Sigmoid colon (tissue), 4 donors: ENCODE results near the gene ADGRF3.

Experiments used
- EP300 ChIP-seq, 4 donors: sonication (generic); formaldehyde crosslinking; IDR thresholded peaks; one replicate each; pipeline ENCODE4 v1.6.1; 2017; ENCODE audit warnings: antibody characterized with exemption in 4 of 4
- POLR2A ChIP-seq, 2 donors: fragments of 450-650 bp; IDR thresholded peaks; one replicate each; pipeline ENCODE4 v1.6.1; 2016; ENCODE audit warnings: antibody characterized with exemption in 2 of 2, mild to moderate bottlenecking in 2 of 2, moderate library complexity in 2 of 2

- no peak for TF ChIP-seq EP300 (IDR thresholded peaks at IDR 0.05)
- TF ChIP-seq POLR2A (IDR thresholded peaks at IDR 0.05) = no peak
Observed at GRCh38 chr2:26325851-26326250, 20.7 kb downstream of the ADGRF3 start.
